GM12801 (cell line): ENCODE data around the gene NOX5.

Source experiments
- TF ChIP-seq, protein P1 (sequence below): IDR thresholded peaks from one replicate; pipeline ENCODE4 v1.5.1; 2011; ENCODE audit warnings: control low read depth; ENCODE audit not compliant: insufficient read length; ENCODE audit errors: extremely low read depth

NOX5 gene

GRCh38 chr15:69093127-69093526, 78.6 kb downstream of the NOX5 start:
- TF ChIP-seq, protein P1, sequence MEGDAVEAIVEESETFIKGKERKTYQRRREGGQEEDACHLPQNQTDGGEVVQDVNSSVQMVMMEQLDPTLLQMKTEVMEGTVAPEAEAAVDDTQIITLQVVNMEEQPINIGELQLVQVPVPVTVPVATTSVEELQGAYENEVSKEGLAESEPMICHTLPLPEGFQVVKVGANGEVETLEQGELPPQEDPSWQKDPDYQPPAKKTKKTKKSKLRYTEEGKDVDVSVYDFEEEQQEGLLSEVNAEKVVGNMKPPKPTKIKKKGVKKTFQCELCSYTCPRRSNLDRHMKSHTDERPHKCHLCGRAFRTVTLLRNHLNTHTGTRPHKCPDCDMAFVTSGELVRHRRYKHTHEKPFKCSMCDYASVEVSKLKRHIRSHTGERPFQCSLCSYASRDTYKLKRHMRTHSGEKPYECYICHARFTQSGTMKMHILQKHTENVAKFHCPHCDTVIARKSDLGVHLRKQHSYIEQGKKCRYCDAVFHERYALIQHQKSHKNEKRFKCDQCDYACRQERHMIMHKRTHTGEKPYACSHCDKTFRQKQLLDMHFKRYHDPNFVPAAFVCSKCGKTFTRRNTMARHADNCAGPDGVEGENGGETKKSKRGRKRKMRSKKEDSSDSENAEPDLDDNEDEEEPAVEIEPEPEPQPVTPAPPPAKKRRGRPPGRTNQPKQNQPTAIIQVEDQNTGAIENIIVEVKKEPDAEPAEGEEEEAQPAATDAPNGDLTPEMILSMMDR = no peak

DNA sequence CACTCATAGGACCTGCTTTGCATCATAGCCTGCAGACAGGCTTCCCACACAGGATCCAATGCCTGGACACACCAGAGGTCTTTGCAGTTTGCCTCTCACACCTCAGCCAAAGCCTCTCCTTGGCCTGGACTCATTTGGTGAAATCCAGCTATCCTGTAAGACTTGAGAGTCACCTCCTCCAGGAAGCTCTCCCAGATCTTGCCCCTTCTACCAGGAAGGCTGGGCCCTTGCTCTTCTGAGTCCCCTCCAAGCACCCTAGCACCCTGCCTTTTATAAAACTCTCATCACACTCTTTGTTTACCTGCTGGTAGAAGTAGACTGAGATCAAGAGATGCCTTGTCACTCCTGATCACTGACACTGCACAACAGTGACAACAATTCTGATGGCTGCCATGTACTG, 79.1 kb downstream of the NOX5 start:
- TF ChIP-seq, protein P1 = no peak

DNA sequence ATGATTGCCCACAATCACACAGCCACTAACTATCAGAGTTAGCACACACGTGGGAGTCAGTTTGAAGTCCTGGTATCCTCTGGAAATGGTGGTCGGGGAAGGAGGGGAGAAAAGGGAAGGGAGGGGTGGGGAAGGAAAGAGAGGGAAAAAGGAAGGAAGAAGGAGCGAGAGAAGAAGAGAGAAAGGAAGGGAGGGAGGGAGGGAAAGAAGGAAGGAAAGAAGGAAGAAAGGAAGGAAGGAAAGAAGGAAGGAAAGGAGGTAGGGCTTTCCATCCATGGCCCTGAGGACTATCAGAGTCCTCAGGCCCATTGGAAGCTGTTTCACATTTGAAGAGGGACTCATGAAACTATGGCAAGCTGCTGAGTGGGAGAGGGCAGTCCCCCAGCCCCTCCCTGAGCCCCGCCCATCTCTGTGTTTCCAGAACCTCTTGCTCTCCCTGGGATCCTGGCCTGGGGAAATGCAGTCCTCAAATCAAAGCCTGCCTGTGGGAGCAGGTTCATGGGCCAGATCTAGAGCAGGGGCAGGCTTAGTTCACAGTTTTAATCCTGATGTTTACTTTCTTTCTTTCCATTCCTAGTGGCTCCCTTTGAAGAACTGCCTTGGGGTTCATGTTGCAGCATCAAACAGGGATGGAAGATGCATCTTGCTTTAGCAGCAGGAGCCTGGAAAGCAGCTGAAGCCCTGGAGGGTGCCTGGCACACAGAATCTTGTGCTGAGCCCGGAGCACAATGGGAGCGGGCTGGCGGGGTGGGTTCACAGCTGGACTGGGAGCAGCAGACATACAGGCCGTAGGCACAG, 79.8 kb downstream of the NOX5 start:
- TF ChIP-seq, protein P1 = no peak

GRCh38 chr15:69095274-69095673, 80.8 kb downstream of the NOX5 start:
- TF ChIP-seq, protein P1 = no peak

- TF ChIP-seq, protein P1 = no peak
Observed at GRCh38 chr15:69096196-69096595, 81.7 kb downstream of the NOX5 start.

DNA sequence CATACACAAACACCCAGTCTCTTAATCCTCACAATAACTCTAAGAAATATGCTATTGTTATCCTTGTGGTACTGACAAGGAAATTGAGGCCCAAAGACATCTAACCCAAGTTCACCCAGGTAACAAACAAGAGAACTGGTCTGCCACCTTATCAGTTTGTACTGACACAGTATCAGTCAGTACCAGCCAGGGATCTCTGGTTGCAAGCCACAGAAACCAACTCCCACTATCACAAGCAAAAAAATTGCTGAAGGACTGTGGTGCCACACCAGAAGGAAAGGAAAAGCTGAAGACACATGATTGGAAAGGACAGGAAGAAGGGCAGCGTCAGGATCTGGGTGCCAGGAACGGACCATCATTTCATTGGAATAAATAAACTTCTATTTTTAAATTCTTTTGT, 82.1 kb downstream of the NOX5 start:
- TF ChIP-seq, protein P1 = no peak

DNA sequence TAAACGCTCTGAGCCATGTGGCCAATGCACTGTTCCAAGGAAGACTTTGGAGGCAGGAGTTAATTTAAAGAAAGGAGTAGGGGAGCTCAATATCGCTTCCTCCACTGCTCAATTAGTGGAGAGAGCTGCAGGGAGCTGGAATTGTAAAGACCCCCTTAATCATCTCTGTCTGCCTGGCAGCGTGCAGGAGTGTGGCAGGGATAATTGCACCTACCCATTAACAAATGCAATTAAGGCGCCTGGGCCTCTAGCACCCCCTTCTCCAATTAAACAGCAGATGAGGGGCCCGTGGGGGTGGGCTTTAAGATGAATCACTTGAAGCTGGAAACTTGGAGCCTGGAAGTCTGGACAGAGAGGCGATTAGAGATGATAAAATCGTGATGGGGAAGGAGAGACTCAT, 84.3 kb downstream of the NOX5 start:
- TF ChIP-seq, protein P1 = no peak
